DMS114 treated with DMSO at 0.1 percent for 48 hours (cell line): ENCODE data around the gene SLC6A19.

Experiments used
- DNase-seq: peaks from one replicate; lab custom pipeline; 2025; ENCODE audit not compliant: unreplicated experiment; lab: John Stamatoyannopoulos, UW

Gene SLC6A19

DNA sequence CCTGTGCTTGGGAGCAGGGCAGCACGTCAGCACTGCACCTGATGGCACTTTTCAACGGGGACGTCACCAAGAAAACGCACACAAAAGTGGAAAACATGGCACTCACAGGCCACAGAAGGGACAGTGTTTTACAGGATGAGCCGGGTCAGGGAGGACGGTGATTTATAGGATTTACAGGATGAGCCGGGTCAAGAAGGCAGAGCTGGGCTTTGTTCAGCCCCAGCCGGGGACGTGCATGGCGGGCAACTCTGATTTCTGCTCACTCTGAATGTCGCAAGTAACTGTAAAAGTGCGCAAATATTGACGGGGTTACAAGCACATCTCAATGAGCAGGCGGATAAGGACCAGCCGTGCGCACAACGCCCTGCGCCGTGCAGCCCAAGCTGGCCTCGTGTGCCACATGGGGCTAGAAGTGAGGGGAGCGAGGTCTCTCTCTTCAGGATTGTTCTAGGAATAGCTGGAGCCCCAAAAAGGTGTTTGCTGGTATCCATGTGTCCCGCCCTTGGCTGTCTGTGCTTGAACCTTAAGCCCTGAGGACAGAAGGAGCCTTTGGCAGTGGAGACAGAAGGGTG lies 40.2 kb downstream of the SLC6A19 start:
- DNase-seq, result no peak

DNA sequence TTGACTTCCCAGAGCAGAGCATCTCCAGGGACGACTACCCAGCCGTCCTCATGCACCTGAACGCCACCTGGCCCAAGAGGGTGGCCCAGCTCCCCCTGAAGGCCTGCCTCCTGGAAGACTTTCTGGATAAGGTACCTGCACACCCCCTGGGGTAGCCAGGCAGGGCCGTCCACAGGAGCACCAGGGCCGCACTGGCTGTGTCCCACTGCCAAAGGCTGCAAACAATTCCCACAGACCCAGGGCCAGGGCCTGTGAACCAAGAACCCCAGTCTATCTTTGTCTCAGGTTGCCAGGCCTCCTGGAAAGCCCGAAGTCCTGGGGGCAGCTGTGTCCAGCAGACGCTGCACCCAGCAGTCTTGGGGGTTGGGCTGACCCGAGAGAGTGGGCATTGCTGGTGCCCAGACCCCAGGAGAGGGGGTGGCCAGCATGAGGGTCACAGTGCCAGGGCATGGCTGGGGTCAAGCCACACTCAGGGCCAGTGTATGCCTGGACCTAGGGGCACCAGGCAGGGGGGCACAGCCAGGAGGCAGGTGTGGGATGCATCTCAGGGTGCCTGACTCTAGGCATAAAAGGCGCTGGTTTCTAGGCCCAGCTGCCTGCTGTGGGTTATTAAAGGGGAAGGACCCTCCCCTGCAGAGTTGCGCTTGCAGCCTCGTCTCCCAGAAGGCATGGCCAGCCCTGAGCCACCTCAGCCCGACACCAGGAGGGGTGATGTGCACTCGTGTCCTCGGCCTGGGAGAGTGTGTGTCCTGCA lies 41.5 kb downstream of the SLC6A19 start:
- no peak for DNase-seq

GRCh38 chr5:1243487-1244130 lies 42.2 kb downstream of the SLC6A19 start:
- DNase-seq, result no peak

DNA sequence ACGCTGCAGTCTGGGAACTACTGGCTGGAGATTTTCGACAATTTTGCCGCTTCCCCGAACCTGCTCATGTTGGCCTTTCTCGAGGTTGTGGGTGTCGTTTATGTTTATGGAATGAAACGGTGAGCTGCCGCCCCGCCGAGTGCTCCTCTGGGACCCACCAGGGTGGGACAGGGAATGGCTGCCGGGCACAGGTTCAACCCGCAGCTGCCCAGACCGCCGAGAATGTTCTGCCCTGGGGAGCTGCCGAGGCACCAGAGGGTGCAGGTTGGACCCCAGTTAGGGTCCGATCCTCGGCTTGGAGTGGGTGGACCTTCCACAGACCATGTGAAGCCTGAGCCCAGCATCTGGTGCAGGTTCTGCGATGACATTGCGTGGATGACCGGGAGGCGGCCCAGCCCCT lies 42.9 kb downstream of the SLC6A19 start:
- DNase-seq, result no peak

- peak; percentile 6 for DNase-seq
Measured at GRCh38 chr5:1244976-1245375, 43.6 kb downstream of the SLC6A19 start.

- DNase-seq, result peak; percentile 7
Measured at GRCh38 chr5:1245905-1246576, 44.6 kb downstream of the SLC6A19 start.

- DNase-seq, result no peak
Measured at GRCh38 chr5:1246711-1247431, 45.5 kb downstream of the SLC6A19 start.

DNA sequence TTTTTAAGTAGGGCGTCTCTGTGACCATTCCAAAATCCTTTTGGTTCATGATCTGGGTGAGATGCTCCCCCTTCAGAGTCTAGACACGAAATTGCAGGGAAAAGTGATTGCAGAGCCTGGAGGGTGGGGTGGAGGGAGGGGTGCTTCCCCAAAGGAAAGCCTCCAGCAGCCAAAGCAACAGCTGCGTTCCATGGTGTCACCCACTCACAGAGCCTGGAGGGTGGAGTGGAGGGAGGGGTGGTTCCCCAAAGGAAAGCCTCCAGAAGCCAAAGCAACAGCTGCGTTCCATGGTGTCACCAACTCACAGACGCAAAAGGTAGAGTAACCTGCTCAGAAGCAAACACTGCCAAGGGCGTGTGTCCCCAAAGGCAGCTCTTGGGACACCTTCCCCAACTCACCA lies 46.4 kb downstream of the SLC6A19 start:
- no peak for DNase-seq

GRCh38 chr5:1249366-1250280 lies 48.2 kb downstream of the SLC6A19 start:
- no peak for DNase-seq

DNA sequence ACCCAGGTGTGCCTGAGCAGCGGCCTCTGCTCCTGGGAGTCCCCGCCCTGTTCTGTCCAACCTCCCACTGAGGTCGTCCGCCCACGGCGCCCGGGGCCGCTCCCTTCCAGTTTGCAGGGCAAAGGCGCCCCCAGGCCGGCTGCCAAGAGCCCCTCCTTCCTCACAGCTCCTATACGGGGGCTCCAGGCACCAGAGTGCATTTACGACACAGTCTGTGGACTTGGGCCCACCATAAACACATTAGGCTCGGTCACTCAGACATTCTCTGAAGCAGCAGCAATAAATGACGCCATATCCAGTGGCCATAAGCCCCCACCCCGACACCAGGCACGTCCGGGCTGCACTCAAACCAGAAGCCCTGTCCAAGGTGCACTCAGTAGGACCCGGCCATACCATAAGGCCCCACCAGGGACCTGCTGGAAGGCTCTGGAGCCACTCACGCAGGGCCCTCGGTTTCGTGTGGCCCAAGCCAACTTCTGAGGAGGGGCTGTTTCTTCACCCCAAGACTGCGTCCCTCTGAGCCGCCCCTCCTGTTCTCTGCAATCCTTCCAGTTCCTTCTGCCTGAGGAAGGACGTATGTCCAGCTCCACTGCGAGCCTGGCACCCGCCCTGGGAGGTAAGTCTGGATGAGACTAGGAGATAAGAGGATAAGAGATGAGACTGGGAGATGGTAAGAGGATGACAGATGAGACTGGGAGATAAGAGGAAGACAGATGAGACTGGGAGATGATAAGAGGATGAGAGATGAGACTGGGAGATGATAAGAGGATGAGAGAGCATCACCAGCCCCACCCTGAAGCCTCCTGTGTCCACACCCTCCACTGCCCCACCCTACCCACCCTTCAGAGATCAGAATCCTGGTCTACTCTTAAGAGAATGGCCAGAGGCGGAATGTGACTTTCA lies 50.5 kb downstream of the SLC6A19 start:
- no peak for DNase-seq

DNA sequence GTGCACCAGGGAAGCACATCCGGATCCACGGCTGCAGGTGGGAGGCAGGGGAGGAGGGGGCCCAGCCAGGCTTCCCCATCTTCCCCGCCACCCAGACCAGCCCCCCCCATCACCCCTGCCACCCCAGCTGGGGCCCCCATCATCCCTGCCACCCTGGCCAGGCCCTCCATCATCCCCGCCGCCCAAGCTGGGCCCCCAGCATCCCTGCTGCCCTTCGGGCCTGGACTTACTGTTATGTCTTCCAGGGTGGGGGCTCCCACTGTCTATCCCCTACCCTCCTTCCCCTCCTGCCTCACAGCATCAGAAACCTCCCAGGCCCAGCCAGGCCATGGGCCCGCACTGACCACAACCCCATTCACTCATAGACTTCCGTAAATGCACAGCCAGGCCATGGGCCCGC lies 51.3 kb downstream of the SLC6A19 start:
- DNase-seq, result no peak

- DNase-seq, result no peak
Measured at GRCh38 chr5:1253456-1254105, 52.2 kb downstream of the SLC6A19 start.

- no peak for DNase-seq
Measured at GRCh38 chr5:1254196-1254595, 52.8 kb downstream of the SLC6A19 start.

DNA sequence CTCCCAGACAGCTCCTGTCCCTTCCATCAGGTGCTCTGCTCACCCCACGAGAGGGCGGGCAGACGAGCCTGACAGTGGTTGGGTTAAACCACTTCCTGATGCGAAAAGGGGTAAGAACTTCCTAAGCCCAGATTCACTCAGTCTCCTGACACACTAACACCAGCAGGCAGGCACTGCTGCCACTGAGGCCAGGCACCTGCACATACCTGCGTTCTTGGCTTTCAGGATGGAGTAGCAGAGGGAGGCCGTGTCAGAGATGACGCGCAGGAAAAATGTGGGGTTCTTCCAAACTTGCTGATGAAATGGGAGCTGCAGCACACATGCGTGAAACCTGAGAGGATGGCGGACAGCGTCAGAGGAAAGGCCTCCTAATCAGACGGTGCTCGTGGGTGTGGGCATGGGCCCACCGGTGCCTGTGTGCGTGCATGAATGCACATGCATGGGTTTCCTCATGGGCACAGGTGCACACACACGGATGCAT lies 53.7 kb downstream of the SLC6A19 start:
- DNase-seq, result no peak

DNA sequence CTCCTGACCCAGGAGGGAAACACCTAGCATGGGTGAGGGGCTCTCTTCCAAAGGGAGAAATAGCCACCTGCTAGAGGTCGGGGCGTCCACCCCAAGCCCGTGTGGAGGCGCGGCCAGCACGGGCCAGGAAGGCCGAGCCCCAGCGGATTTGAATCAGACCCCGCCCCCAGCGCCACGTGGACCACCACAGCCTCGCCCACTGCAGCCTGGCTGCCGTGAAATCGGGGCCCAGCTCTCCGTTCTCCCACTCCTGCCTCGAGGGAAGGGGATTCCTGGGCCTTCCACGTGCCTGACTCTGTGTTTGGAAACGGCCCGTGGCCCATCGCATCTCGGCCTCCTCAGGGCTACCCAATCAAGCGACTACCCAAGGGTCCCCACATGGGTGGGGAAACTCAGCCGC lies 55.4 kb downstream of the SLC6A19 start:
- no peak for DNase-seq

DNA sequence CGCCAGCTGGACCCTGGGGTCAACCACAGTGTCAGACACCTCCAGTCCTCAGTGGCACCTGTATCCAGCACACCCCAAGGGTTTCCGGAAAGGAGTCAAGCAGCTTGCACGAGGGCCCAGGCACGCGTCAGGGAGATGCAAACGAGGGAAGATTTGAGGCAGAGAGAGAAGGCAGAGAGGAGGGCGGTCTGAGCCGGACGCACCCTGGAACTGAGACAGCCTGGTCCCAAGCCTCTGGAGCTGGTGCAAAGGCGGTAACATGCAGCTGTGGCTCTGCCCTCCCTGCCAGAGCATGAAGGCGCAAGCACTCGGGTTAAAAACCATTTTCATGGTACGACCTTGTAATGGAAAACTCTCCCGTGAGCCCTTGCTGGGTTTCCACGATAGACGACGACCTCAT lies 56.0 kb downstream of the SLC6A19 start:
- DNase-seq, result no peak

GRCh38 chr5:1257841-1258240 lies 56.4 kb downstream of the SLC6A19 start:
- DNase-seq, result no peak

DNA sequence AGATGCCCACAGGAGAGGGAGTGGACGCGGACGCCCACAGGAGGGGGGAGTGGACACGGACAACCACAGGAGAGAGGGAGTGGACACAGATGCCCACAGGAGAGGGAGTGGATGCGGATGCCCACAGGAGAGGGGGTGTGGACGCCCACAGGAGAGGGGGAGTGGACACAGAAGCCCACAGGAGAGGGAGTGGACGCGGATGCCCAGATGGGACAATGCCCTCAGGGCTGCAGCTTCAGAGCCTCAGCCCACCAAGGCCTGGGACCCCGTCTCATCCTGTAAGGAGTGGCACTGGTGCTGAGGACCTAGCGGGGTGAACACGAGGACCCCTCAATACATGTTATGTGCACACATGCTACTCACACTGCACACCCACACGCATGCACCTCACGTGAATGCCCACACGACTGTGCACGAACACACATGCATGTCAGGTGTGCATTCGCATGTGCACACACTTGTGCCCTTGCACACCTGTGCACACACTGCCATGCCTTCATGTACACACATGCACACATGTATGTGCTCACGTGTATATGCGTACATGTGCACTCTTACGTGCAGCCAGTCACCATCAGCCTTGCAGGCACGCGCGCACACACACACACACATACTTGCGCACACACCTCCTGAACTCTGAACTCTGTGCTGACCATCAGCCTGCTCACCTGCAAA lies 58.5 kb downstream of the SLC6A19 start:
- DNase-seq, result no peak
